Stimulated activated CD8-positive, alpha-beta memory T cell treated with anti-CD3 and anti-CD28 coated beads, Interleukin-4, amount 100 ng/mL, for 48 hours (primary cell): Measurements from ENCODE around the gene CCDC200.
"Not testable (repeated sequence)": the region's sequence is repeated elsewhere in the genome, so short reads cannot be mapped to it uniquely, and the experiment has no call there.

Experiments
- DNase-seq: peaks from one replicate; pipeline ENCODE4 v3.0.0-alpha.2; 2020

CCDC200 gene

DNA sequence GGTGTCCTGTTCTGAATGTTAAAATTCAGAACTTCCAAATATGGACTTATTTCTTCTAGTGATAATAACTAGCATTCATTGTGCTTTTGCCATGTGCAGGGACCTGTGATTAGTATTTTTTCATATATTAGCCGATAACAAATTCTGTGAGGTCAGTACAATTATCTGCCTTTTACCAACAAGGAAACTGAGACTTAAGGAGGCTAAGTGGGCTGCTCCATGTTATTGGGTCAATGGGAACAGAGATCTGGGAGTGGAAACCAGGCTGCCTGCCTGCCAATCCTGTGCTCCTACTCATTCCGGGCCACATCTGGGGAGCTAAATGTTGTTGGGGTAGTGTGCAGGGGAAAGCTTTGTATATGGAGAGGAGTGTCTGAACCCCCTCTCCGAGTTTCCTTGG is 13.1 kb downstream of the CCDC200 start:
- no peak for DNase-seq

DNA sequence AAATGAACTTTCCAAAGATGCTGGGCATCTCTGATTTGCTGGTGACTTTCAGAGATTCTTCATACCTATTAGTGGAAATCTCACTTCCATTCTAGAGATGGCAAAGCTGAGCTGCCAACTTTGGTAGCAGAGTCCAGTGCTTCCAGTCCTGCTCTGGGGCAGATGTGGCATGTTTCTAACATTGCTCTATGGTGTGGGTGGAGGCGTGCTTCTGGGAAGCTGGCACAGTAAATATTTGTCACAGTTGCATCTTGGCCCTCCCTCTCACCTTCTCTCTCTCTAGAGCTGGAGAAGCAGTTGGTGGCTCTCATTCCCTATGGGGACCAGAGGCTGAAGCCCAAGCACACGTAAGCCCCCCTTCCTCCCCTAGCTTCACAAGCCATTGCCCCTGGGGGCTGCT is 14.9 kb downstream of the CCDC200 start:
- DNase-seq, result no peak

DNA sequence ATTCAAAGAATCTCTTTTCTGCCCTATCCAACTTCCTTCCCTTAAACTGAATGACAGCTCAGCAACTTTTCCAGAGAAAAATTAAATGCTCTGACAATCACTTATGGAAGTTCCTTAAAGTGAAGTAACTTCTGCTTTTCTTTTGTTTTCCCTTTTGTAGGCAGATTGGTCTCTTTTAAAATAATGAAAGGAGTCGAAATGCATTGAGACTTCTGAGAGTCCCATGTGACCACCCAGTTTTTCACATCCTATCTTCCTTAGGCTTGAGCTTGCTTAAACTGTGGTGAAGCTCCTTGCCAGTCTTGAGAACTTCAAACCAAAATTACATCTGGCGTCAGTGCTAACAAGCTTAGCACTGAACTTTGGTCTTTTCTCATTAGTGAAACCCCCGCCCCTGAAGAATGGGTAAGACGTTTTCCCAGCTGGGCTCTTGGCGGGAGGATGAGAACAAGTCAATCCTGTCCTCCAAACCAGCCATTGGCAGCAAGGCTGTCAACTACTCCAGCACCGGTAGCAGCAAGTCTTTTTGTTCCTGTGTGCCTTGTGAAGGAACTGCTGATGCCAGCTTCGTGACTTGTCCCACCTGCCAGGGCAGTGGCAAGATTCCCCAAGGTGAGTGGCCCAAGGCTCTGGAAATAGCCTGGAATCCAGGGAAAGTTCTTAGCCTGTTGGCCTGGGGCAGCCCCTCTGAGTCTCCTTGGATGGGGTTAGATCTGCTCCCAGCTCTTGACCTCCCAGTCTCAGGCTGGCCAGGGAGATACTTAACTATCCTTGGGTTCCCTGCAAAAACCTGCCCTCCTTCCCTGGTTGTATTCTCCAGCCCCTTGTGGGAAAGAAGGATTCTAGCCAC is 15.6 kb downstream of the CCDC200 start:
- DNase-seq, result no peak

DNA sequence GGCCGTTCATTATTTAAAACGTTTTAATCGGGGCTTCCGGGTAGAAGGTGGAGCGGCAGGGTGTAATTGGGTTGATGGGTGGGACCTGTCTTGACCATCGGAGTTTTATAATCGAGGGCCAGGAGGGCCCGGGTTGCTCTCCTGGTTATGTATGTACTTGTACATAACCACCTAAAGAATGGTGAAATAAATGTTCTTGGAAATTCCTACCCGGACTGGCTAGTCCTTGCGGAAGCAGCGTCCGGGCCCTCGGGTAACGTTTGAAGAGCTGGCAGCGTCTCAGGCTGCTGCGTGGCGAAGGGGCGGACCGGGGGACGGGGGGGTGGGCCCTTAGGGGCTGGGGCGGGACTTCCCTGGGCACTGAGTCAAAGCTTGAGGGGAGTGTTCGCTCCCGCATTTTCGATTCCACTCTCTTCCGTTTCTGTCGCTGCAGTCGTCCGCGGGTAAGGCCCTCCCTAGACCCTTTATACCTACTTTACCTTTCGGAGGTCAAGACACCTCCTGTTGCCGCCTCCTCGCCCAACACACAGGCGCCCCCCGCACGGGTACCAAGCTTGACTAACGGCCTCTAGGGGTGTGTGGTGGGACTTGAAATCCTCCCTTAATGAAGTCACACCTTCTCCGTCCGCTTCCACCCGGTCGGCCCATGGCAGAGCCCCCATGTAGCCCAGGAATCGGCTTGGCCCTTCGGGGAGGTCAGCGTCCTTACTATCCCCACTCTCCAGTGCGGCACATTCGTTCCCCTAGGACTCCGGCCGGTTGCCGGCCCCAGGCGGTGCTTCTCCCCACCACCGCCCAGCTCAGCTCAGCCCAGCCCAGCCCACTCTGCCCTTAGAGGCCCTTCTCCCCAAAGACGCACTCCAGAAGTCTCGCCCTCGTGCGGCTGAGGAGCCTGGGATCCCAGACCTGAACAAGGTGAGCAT is 16.7 kb downstream of the CCDC200 start, which contains the start of gene TMEM106A:
Gene TMEM106A, plus strand, starts transcription at position 396 of the 923 bp plus-strand sequence. CDS start 1,167 bp downstream, outside the sequence.
- peak; percentile 82 for DNase-seq

DNA sequence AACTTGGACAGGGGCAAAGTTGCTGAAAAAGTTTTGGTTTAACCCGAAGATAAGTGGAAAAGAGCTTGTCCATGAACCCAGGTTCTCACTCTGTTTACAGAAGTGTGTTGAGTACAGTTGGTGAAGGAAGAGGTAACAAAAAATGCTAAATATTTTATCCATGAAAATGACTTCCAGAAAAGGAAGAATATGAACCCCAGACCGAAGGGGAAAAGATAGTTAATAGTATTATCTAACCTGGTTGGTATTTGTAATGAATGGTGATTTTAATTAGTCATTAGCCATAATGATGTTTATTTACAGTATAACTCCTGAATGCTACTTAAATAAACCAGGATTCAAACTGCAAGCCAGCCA is 17.3 kb downstream of the CCDC200 start:
- no peak for DNase-seq

DNA sequence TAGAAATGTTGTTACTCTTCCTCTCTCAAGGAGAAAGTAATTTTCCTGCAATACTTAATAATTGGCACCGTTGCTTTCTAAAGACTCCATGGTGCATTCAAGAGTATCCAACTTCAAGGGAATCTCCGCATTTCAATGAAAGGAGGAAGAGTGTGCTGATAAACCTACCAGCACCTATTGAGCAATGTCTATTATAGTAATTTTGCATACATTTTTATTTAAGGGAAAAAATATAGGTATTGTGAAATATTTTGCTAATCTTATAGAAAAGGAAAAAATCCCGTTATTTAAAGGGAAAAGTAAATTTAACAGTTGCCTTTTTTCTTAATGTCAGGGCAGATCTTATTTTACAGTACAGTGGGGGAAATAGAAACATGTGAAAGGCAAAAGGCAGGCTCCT is 17.8 kb downstream of the CCDC200 start:
- no peak for DNase-seq

DNA sequence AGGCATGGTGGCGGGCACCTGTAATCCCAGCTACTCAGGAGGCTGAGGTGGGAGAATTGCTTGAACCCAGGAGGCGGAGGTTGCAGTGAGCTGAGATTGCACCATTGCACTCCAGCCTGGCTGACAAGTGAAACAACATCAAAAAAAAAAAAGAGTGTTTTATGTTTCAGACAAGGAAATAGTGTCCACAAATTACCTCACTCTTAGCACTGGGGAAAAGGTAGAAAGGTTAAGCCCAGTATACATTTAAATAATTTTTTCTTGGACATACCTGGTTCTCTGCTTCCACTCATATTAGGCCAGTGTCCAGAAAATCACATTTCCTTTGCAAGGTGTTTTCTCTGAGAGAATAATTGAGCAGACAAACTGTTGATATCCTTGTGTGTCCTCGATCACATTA is 25.4 kb downstream of the CCDC200 start:
- DNase-seq, result not testable (repeated sequence)

DNA sequence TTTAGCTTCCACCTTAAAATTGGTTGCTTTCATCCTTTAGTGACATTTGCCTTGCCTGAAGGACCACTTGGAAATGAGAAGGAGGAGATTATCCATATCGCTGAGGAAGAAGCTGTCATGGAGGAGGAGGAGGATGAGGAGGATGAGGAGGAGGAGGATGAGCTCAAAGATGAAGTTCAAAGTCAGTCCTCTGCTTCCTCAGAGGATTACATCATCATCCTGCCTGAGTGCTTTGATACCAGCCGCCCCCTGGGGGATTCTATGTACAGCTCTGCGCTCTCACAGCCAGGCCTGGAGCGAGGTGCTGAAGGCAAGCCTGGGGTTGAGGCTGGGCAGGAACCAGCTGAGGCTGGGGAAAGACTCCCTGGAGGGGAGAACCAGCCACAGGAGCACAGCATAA is 28.3 kb downstream of the CCDC200 start:
- no peak for DNase-seq

DNA sequence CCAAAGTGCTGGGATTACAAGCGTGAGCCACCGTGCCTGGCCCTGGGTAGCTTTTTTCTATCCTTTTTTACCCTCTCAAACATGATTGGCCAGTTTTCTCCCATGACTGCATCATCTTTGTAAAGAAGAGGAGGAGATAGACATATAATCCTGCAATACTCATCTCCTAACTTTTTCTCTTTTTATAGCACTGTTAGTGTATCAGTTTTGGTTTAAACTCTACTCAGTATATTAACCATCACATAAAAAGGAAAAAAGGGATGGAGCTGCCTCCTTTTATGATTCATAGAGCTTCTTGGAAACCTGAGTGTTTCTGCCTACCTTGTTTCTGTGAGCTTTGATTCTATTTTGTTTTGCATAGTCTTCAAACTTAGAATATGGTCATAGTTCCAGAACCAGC is 28.8 kb downstream of the CCDC200 start:
- no peak for DNase-seq

DNA sequence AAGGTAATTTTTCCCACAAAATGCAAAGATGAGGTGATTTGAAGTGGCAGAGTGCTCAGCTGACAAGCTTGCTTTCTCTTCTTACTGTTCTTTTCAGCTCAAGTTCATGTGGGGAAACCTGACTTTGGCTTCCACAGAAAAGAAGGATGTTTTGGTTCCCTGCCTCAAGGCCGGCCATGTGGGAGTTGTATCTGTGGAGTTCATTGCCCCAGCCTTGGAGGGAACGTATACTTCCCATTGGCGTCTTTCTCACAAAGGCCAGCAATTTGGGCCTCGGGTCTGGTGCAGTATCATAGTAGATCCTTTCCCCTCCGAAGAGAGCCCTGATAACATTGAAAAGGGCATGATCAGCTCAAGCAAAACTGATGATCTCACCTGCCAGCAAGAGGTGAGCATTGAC is 35.2 kb downstream of the CCDC200 start:
- DNase-seq, result no peak

DNA sequence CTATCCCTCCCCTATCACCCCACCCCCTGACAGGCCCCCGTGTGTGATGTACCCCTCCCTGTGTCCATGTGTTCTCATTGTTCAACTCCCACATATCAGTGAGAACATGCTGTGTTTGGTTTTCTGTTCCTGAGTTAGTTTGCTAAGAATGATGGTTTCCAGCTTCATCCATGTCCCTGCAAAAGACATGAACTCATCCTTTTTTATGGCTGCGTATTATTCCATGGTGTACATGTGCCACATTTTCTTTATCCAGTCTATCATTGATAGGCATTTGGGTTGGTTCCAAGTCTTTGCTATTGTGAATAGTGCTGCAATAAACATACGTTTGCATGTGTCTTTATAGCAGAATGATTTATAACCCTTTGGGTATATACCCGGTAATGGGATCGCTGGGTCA is 41.8 kb downstream of the CCDC200 start:
- DNase-seq, result not testable (repeated sequence)

DNA sequence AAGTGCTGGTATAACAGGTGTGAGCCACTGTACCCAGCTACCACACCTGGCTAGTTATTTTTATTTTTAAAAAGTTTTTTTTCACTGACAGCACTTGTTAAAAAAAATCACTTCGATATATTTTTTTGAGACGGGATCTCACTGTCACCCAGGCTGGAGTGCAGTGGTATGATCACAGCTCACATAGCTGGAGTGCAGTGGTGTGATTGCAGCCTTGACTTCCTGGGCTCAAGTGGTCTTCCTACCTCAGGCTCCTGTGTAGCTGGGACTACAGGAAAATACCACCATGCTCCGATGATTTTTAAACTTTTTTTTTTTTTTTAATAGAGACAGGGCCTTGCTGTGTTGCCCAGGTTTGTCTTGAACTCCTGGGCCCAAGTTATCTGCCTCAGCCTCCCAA is 44.5 kb downstream of the CCDC200 start:
- no peak for DNase-seq

DNA sequence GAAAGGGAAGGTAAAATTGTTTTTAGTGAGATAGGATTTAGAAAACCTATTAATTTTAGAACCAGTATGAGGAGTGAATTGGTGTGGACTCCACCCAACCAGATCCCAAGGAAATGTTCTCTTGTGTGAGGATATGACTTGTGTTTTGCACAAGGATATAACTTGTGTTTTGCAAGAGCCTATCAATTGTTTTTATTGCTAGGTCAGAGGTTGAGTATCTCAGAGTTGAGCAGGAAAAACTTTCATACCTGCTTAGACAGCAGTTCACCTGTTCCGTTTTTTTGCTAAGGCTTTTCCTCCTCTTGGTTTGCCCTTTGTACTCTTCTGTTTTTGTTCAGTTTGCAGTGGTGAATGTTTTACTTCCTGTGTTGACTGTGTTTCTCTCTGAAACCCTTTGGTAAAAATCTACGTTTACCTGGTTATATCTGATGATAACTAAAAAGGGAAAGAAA is 52.3 kb downstream of the CCDC200 start:
- DNase-seq, result no peak

DNA sequence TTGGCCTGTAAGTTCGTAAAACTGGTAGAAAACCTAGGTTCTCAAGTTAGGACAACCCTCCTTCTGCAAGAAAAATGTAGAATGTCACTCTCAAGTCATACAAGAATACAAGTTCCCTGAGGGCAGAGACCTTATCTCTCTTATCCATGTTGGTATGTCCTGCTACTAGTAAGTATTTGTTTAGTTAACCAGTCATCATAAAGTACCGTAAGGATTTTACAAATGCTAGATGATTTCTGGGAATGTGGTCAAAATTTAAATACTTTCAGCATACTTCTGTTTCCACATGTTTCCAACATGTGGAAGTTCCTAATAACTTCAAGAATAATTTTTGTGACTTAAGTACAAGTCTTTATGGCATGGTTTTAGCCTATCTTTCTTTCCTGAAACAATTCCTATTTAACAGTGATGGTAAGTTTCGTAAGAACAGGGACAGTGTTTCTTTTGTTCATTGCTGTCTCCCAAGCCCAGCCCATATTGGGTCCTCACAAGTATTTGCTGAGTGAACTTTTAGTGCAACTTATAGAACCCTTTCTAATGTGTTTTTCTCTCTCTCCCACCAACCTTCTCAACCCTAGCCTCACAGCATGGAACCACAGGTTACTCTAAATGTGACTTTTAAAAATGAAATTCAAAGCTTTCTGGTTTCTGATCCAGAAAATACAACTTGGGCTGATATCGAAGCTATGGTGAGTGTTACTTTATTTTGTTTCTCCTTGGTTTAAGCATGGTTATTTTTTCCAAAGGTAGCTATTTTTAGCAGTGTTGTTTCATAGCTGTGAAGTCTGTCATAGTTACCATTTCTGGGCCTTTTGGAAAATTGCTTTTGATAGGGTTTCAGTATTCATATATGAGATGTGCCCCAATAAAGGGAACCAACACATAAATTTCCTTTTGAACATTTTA is 53.0 kb downstream of the CCDC200 start:
- DNase-seq, result no peak

DNA sequence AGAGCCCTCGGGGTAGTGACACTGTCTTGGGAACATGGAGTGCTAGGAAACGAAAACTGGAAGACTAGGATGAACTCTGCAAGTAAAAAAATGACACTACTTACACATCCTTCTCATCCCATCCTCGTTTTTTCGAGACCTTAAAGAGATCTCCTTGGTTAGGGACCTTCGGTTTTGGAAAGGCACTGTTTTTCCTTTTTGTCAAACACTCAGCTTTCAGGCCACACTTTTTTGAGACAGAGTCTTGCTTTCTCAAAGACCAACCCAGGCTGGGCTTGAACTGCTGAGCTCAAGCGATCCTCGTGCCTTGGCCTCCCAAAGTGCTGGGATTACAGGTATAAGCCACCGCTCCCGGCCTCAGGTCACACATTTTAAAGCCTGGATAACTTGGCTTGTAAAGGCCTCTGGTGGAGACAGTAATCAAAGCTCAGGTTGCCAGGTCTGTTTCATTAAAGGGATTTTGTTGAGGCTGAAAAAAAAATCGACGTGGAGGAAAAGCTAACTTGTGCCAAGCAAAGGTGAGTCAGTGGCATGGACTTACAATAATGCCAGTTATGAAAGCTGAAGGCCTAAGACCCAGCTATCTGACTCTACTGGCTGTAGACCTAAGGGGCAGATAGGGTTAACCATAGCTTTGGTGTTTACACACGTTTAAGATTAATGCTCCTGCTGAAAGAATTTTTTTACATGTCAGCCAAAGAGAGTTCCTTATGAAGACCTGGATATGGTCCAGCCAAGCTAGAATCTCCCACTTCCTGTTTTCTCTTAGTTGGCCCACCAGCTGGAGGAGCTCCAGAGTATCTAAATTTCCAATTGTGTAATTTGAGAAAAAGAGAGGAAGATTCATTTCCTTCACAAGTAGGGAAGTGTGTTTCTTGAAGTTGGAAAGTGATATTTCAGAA is 56.6 kb downstream of the CCDC200 start:
- DNase-seq, result peak; percentile 45
